H1 (cell line): ENCODE data around the gene SIPA1L3. TPM values are rescaled to one million over a fixed set of nuclear protein-coding genes. Genes with fewer than 3 reads are reported as not detected.

ENCODE experiments used
- CBX5 ChIP-seq: fragments of 300-800, 300-1000 bp; sonication (generic); IDR thresholded peaks from 2 replicates; pipeline ENCODE4 v1.7.1; 2016; ENCODE audit warnings: antibody characterized with exemption, low read length, low read depth
- CHD2 ChIP-seq: IDR thresholded peaks from 2 replicates; pipeline ENCODE4 v1.6.1; 2012; ENCODE audit warnings: low read length, improper control_type of control experiment
- CREB1 ChIP-seq: IDR thresholded peaks from 2 replicates; pipeline ENCODE4 v1.6.1; 2012; ENCODE audit warnings: inconsistent platforms
- MAFK ChIP-seq: IDR thresholded peaks from 2 replicates; pipeline ENCODE4 v1.6.1; 2012; ENCODE audit warnings: low read depth, mild to moderate bottlenecking, improper control_type of control experiment, low read length
- NANOG ChIP-seq: IDR thresholded peaks from 2 replicates; pipeline ENCODE4 v1.6.1; 2011; ENCODE audit warnings: low read length, low read depth, mild to moderate bottlenecking, inconsistent platforms; ENCODE audit not compliant: insufficient read depth, poor library complexity, severe bottlenecking
- POLR2A ChIP-seq, 2 experiments: IDR thresholded peaks; 1 replicate in 1 of 2; 2 replicates in 1 of 2; pipeline ENCODE4 v1.6.1; 2011; ENCODE audit warnings: low read depth in 2 of 2, low read length in 2 of 2, mild to moderate bottlenecking in 2 of 2; ENCODE audit errors: control extremely low read depth in 1 of 2
- POLR2AphosphoS5 ChIP-seq: IDR thresholded peaks from 2 replicates; pipeline ENCODE4 v1.6.1; 2011; ENCODE audit warnings: low read depth, low read length
- RFX5 ChIP-seq: IDR thresholded peaks from 2 replicates; pipeline ENCODE4 v1.6.1; 2011; ENCODE audit warnings: low read depth, low read length, improper control_type of control experiment, borderline replicate concordance
- TCF12 ChIP-seq: IDR thresholded peaks from 2 replicates; pipeline ENCODE4 v1.6.1; 2011; ENCODE audit warnings: low read depth, mild to moderate bottlenecking, low read length
- polyA plus RNA-seq, 7 experiments: library from polyadenylated mRNA; depleted of rRNA in 3 of 7; stranded (reverse) in 5 of 7; unstranded in 2 of 7; fragments of >200 nt in 5 of 7; fragments of 200-250 nt in 2 of 7; gene quantifications; 1 replicate in 5 of 7; 2 replicates in 1 of 7; 4 replicates in 1 of 7; pipeline versions ENCODE4 v1.2.1 to v1.2.3, GENCODE V29; 2011 to 2013; ENCODE audit warnings: missing spikeins in 2 of 7, mixed read lengths in 2 of 7
- total RNA-seq: library from RNA; stranded (reverse); fragmentation: NEBNext Ultra II Directional; extraction: Animal tissue kit (Norgen Biotek cat#: 25700); gene quantifications from 2 replicates; pipeline ENCODE4 v1.2.1, GENCODE V29; 2021
- TF ChIP-seq, protein P1 (sequence below): fragments of 300-600 bp; sonication (generic); IDR thresholded peaks from 2 replicates; pipeline ENCODE4 v1.7.1; 2012; ENCODE audit warnings: low read length, moderate library complexity, mild to moderate bottlenecking, inconsistent platforms; ENCODE audit not compliant: insufficient replicate concordance

Gene SIPA1L3
- total and polyA plus RNA-seq, 2 of the 8 experiments (the other 6 are each of a cell fraction or from before 2014, with no cell fraction given), result 15.0 to 54.9 TPM

DNA sequence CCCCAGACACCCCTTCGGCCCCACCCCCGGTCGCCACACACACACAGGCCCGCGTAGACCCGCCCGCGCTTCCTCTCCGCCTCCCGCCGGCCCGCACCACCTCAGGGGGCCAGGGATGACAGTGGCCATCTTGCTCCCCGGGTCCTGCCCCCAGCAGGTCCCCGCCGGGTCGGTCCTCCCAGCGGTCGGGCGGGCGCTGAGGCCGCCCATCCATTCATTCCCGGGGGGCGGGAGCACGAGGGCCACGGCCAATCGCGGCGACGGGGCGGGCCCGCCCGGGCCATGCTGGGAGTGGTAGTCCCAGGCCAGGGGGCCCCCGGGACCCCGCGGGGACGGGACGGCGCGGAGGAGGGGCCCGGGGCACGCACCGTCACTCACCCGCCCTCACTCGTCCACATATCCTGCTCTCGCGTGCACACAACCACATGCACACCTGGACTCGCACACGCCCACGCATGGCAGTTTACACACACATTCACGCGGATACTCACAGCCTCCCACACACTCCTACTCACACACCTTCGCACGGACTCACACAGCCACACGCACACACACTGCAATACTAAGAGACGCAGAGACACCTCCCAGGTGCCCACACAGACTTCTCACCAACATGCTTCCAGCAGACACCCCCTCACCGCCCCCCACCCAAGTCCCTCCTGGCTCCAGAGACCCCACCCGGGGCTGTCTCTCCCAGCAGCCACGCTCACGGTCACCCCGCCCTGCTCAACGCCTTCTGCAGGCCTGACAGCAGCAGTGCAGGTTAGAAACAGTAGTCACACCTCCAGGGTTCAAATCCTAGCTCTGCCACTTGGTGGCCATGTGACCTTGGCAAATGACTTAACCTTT, 317.2 kb downstream of the SIPA1L3 start, which contains the start of gene DPF1 (continued):
- no peak for TF ChIP-seq RFX5
- no peak for TF ChIP-seq CHD2
- no peak for TF ChIP-seq NANOG
- TF ChIP-seq POLR2AphosphoS5, result no peak
- TF ChIP-seq CREB1, result peak; percentile 53; the same call in 1 of the 2 replicates
- no peak for TF ChIP-seq TCF12
- no peak for TF ChIP-seq CBX5
- TF ChIP-seq, protein P1, sequence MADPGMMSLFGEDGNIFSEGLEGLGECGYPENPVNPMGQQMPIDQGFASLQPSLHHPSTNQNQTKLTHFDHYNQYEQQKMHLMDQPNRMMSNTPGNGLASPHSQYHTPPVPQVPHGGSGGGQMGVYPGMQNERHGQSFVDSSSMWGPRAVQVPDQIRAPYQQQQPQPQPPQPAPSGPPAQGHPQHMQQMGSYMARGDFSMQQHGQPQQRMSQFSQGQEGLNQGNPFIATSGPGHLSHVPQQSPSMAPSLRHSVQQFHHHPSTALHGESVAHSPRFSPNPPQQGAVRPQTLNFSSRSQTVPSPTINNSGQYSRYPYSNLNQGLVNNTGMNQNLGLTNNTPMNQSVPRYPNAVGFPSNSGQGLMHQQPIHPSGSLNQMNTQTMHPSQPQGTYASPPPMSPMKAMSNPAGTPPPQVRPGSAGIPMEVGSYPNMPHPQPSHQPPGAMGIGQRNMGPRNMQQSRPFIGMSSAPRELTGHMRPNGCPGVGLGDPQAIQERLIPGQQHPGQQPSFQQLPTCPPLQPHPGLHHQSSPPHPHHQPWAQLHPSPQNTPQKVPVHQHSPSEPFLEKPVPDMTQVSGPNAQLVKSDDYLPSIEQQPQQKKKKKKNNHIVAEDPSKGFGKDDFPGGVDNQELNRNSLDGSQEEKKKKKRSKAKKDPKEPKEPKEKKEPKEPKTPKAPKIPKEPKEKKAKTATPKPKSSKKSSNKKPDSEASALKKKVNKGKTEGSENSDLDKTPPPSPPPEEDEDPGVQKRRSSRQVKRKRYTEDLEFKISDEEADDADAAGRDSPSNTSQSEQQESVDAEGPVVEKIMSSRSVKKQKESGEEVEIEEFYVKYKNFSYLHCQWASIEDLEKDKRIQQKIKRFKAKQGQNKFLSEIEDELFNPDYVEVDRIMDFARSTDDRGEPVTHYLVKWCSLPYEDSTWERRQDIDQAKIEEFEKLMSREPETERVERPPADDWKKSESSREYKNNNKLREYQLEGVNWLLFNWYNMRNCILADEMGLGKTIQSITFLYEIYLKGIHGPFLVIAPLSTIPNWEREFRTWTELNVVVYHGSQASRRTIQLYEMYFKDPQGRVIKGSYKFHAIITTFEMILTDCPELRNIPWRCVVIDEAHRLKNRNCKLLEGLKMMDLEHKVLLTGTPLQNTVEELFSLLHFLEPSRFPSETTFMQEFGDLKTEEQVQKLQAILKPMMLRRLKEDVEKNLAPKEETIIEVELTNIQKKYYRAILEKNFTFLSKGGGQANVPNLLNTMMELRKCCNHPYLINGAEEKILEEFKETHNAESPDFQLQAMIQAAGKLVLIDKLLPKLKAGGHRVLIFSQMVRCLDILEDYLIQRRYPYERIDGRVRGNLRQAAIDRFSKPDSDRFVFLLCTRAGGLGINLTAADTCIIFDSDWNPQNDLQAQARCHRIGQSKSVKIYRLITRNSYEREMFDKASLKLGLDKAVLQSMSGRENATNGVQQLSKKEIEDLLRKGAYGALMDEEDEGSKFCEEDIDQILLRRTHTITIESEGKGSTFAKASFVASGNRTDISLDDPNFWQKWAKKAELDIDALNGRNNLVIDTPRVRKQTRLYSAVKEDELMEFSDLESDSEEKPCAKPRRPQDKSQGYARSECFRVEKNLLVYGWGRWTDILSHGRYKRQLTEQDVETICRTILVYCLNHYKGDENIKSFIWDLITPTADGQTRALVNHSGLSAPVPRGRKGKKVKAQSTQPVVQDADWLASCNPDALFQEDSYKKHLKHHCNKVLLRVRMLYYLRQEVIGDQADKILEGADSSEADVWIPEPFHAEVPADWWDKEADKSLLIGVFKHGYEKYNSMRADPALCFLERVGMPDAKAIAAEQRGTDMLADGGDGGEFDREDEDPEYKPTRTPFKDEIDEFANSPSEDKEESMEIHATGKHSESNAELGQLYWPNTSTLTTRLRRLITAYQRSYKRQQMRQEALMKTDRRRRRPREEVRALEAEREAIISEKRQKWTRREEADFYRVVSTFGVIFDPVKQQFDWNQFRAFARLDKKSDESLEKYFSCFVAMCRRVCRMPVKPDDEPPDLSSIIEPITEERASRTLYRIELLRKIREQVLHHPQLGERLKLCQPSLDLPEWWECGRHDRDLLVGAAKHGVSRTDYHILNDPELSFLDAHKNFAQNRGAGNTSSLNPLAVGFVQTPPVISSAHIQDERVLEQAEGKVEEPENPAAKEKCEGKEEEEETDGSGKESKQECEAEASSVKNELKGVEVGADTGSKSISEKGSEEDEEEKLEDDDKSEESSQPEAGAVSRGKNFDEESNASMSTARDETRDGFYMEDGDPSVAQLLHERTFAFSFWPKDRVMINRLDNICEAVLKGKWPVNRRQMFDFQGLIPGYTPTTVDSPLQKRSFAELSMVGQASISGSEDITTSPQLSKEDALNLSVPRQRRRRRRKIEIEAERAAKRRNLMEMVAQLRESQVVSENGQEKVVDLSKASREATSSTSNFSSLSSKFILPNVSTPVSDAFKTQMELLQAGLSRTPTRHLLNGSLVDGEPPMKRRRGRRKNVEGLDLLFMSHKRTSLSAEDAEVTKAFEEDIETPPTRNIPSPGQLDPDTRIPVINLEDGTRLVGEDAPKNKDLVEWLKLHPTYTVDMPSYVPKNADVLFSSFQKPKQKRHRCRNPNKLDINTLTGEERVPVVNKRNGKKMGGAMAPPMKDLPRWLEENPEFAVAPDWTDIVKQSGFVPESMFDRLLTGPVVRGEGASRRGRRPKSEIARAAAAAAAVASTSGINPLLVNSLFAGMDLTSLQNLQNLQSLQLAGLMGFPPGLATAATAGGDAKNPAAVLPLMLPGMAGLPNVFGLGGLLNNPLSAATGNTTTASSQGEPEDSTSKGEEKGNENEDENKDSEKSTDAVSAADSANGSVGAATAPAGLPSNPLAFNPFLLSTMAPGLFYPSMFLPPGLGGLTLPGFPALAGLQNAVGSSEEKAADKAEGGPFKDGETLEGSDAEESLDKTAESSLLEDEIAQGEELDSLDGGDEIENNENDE, result no peak
- no peak for TF ChIP-seq MAFK
- no peak for TF ChIP-seq POLR2A (IDR thresholded peaks at IDR 0.05; ENCODE audit: control extremely low read depth in 1 of 2, low read depth in 2 of 2, low read length in 2 of 2)
